Measurements from ENCODE around the gene CCDC39.

Gene CCDC39

DNA sequence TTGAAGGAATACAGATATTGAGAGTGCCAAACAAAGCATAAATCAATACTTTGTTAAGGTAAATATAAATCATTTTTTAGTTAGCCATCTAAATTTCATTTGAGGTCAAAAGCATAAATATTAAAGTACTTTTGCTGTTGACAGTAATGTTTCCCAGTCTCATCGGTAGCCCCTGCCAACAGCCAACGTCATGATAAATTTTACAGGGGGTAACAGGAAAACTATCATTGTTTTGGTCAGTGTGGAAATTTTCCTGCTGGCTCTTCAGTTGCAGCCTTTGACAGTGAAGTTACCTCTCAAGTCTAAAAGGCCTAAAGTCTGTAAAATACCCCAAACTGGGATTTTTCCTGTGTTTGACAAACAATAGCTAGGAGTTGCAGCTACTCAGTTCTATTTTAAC is 114.6 kb downstream of the CCDC39 start:
- H3K4me3 ChIP-seq (replicated peaks; ENCODE audit: low read depth, low read length): no peak overlapping the region
- no peak for TF ChIP-seq CTCF (IDR thresholded peaks at IDR 0.05; ENCODE audit: low read depth, low read length, missing control alignments)
- no peak for DNase-seq (ENCODE audit: extremely low read depth, low read depth)
